GM23338 (cell line): ENCODE measurements around the gene SCFD1. TPM values are rescaled to one million over a fixed set of nuclear protein-coding genes. Genes with fewer than 3 reads are reported as not detected.

Source experiments
- ATAC-seq: fragments of 200-7000 bp; cut with Tn5 transposase; 3 replicates; pipeline ENCODE4 v1.9.1; 2020
- DNase-seq: peaks from one replicate; pipeline ENCODE4 v3.0.0-alpha.2; 2015; ENCODE audit warnings: low spot score
- H2AFZ ChIP-seq: fragments of 200-600 bp; sonication (generic); 2 replicates; pipeline ENCODE4 v1.8.0; 2016; ENCODE audit warnings: antibody characterized with exemption, mild to moderate bottlenecking, moderate library complexity
- H3F3A ChIP-seq: fragments of 200-600 bp; sonication (generic); replicated peaks from 2 replicates; pipeline ENCODE4 v1.8.0; 2017; ENCODE audit warnings: antibody characterized with exemption, mixed run types, low read depth
- H3K27ac ChIP-seq: fragments of 200-600 bp; sonication (generic); 2 replicates; pipeline ENCODE4 v1.6.1; 2016; ENCODE audit warnings: low read depth
- H3K27me3 ChIP-seq: fragments of 200-600 bp; sonication (generic); 2 replicates; pipeline ENCODE4 v1.8.0; 2016; ENCODE audit warnings: mild to moderate bottlenecking, mixed run types, moderate library complexity; ENCODE audit not compliant: insufficient read depth
- H3K36me3 ChIP-seq: fragments of 200-600 bp; sonication (generic); 2 replicates; pipeline ENCODE4 v1.8.0; 2016; ENCODE audit warnings: mild to moderate bottlenecking; ENCODE audit not compliant: insufficient read depth
- H3K4me1 ChIP-seq: fragments of 200-600 bp; sonication (generic); 2 replicates; pipeline ENCODE4 v1.8.0; 2016; ENCODE audit warnings: mild to moderate bottlenecking, moderate library complexity; ENCODE audit not compliant: insufficient read depth
- H3K4me2 ChIP-seq: fragments of 200-600 bp; sonication (generic); 2 replicates; pipeline ENCODE4 v1.7.1; 2017; ENCODE audit warnings: mixed run types
- H3K4me3 ChIP-seq: fragments of 200-600 bp; sonication (generic); 2 replicates; pipeline ENCODE4 v1.6.1; 2016; ENCODE audit warnings: mixed run types
- H3K79me2 ChIP-seq: fragments of 200-600 bp; sonication (generic); replicated peaks from 2 replicates; pipeline ENCODE4 v1.8.0; 2017; ENCODE audit warnings: mild to moderate bottlenecking; ENCODE audit not compliant: insufficient read depth
- H3K9me2 ChIP-seq: fragments of 200-600 bp; sonication (generic); 2 replicates; pipeline ENCODE4 v1.8.0; 2017; ENCODE audit not compliant: insufficient read depth
- H4K20me1 ChIP-seq: fragments of 200-600 bp; sonication (generic); replicated peaks from 2 replicates; pipeline ENCODE4 v1.8.0; 2017; ENCODE audit warnings: mild to moderate bottlenecking; ENCODE audit not compliant: insufficient read depth
- H3K27ac Mint-ChIP-seq: 2 replicates; pipeline ENCODE4 v1.8.0; 2020; ENCODE audit warnings: inconsistent platforms, mild to moderate bottlenecking, moderate library complexity, mixed read lengths
- H3K27me3 Mint-ChIP-seq: 3 replicates; pipeline ENCODE4 v1.8.0; 2022; ENCODE audit warnings: low read depth, mild to moderate bottlenecking, moderate library complexity, mixed read lengths, inconsistent platforms; ENCODE audit not compliant: insufficient read depth, poor library complexity
- H3K36me3 Mint-ChIP-seq: 3 replicates; pipeline ENCODE4 v1.8.0; 2021; ENCODE audit warnings: low read depth, mild to moderate bottlenecking, inconsistent platforms, moderate library complexity, mixed read lengths
- H3K4me1 Mint-ChIP-seq: 3 replicates; pipeline ENCODE4 v1.8.0; 2020; ENCODE audit warnings: mild to moderate bottlenecking, inconsistent platforms, mixed read lengths
- H3K4me3 Mint-ChIP-seq: 3 replicates; pipeline ENCODE4 v1.8.0; 2021; ENCODE audit warnings: moderate library complexity, mild to moderate bottlenecking, inconsistent platforms, mixed read lengths
- H3K9me3 Mint-ChIP-seq: 3 replicates; pipeline ENCODE4 v1.8.0; 2020; ENCODE audit warnings: moderate library complexity, mild to moderate bottlenecking, inconsistent platforms, mixed read lengths
- EZH2phosphoT487 ChIP-seq: fragments of 200-600 bp; sonication (generic); IDR thresholded peaks from one replicate; pipeline ENCODE4 v1.8.1; 2018; ENCODE audit warnings: antibody characterized with exemption; ENCODE audit not compliant: unreplicated experiment
- STAT1 ChIP-seq: IDR thresholded peaks from one replicate; pipeline ENCODE4 v1.6.1; 2016; ENCODE audit warnings: antibody characterized with exemption; ENCODE audit not compliant: unreplicated experiment
- polyA plus RNA-seq: library from polyadenylated mRNA; unstranded; fragments of >200 nt; fragmentation: Nextera tagmentation; extraction: Ambion mirVana; gene quantifications from 2 replicates; pipeline ENCODE4 v1.2.1, GENCODE V29; 2016
- total RNA-seq: library from RNA; depleted of rRNA; stranded (reverse); fragments of >200 nt; shearing (Covaris generic); gene quantifications from 2 replicates; pipeline ENCODE4 v1.2.3, GENCODE V29; 2014
- TF ChIP-seq, protein P1 (sequence below): fragments of 250-450 bp; sonication (Bioruptor Pico); IDR thresholded peaks from 2 replicates; pipeline ENCODE4 v1.5.0; 2020; ENCODE audit warnings: mild to moderate bottlenecking, moderate library complexity

The SCFD1 gene
- total and polyA plus RNA-seq, 2 experiments from 2014 or later, result 77.6 to 110 TPM

DNA sequence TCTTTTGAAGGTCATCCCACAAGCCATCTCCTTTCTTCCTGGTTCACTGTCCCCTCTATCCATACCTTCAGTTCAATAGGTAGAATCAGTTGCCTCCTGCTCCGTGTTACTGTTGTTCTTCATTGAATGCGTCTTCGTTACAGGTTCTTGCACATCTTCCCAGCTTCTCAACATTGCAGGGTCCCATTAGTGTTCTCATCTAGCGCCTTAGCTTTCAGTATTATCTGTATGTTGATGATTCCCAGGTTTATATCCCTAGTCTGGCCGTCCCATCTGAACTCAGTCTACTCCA is 2.0 kb downstream of the SCFD1 start:
- ATAC-seq, result no peak
- H3K4me3 Mint-ChIP-seq, result peak overlapping the region; percentile 48
- H3F3A ChIP-seq, result peaks cover 4% of the 10 kb centered on the region; the same call in 1 of the 2 replicates

More for the DNA sequence above, 2.0 kb downstream of the SCFD1 start:
- peaks cover 7% of the 10 kb centered on the region for H3K27me3 Mint-ChIP-seq
- no peaks in the 10 kb centered on the region for H3K4me1 ChIP-seq
- no peaks in the 10 kb centered on the region for H3K9me3 Mint-ChIP-seq
- peaks cover 14% of the 10 kb centered on the region; the same call in 1 of the 2 replicates for H4K20me1 ChIP-seq
- 0 out of 3 replicates have a peak, but pooled peaks cover 3% of the 10 kb centered on the region for H3K36me3 Mint-ChIP-seq
- no peak for DNase-seq
- peaks cover 9% of the 10 kb centered on the region for H3K4me1 Mint-ChIP-seq
- H3K36me3 ChIP-seq, result no peaks in the 10 kb centered on the region
- H3K27ac Mint-ChIP-seq, result no peak overlapping the region
- H3K4me3 ChIP-seq, result peak overlapping the region; percentile 75; the same call in 1 of the 2 replicates
- peaks cover 67% of the 10 kb centered on the region for H3K79me2 ChIP-seq
- H2AFZ ChIP-seq, result no peak overlapping the region
- no peaks in the 10 kb centered on the region for H3K27me3 ChIP-seq
- H3K27ac ChIP-seq, result no peak overlapping the region
- no peaks in the 10 kb centered on the region for H3K9me2 ChIP-seq
- TF ChIP-seq, protein P1, sequence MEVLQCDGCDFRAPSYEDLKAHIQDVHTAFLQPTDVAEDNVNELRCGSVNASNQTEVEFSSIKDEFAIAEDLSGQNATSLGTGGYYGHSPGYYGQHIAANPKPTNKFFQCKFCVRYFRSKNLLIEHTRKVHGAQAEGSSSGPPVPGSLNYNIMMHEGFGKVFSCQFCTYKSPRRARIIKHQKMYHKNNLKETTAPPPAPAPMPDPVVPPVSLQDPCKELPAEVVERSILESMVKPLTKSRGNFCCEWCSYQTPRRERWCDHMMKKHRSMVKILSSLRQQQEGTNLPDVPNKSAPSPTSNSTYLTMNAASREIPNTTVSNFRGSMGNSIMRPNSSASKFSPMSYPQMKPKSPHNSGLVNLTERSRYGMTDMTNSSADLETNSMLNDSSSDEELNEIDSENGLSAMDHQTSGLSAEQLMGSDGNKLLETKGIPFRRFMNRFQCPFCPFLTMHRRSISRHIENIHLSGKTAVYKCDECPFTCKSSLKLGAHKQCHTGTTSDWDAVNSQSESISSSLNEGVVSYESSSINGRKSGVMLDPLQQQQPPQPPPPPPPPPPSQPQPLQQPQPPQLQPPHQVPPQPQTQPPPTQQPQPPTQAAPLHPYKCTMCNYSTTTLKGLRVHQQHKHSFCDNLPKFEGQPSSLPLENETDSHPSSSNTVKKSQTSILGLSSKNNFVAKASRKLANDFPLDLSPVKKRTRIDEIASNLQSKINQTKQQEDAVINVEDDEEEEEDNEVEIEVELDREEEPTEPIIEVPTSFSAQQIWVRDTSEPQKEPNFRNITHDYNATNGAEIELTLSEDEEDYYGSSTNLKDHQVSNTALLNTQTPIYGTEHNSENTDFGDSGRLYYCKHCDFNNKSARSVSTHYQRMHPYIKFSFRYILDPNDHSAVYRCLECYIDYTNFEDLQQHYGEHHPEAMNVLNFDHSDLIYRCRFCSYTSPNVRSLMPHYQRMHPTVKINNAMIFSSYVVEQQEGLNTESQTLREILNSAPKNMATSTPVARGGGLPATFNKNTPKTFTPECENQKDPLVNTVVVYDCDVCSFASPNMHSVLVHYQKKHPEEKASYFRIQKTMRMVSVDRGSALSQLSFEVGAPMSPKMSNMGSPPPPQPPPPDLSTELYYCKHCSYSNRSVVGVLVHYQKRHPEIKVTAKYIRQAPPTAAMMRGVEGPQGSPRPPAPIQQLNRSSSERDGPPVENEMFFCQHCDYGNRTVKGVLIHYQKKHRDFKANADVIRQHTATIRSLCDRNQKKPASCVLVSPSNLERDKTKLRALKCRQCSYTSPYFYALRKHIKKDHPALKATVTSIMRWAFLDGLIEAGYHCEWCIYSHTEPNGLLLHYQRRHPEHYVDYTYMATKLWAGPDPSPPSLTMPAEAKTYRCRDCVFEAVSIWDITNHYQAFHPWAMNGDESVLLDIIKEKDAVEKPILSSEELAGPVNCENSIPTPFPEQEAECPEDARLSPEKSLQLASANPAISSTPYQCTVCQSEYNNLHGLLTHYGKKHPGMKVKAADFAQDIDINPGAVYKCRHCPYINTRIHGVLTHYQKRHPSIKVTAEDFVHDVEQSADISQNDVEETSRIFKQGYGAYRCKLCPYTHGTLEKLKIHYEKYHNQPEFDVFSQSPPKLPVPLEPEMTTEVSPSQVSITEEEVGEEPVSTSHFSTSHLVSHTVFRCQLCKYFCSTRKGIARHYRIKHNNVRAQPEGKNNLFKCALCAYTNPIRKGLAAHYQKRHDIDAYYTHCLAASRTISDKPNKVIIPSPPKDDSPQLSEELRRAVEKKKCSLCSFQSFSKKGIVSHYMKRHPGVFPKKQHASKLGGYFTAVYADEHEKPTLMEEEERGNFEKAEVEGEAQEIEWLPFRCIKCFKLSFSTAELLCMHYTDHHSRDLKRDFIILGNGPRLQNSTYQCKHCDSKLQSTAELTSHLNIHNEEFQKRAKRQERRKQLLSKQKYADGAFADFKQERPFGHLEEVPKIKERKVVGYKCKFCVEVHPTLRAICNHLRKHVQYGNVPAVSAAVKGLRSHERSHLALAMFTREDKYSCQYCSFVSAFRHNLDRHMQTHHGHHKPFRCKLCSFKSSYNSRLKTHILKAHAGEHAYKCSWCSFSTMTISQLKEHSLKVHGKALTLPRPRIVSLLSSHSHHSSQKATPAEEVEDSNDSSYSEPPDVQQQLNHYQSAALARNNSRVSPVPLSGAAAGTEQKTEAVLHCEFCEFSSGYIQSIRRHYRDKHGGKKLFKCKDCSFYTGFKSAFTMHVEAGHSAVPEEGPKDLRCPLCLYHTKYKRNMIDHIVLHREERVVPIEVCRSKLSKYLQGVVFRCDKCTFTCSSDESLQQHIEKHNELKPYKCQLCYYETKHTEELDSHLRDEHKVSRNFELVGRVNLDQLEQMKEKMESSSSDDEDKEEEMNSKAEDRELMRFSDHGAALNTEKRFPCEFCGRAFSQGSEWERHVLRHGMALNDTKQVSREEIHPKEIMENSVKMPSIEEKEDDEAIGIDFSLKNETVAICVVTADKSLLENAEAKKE (CRISPR knock-in tag), result no peak
- no peak for TF ChIP-seq EZH2phosphoT487
- no peak for TF ChIP-seq STAT1
- peak overlapping the region; percentile 76 for H3K4me2 ChIP-seq
